ENCODE data around the gene KMT2B.

DNA sequence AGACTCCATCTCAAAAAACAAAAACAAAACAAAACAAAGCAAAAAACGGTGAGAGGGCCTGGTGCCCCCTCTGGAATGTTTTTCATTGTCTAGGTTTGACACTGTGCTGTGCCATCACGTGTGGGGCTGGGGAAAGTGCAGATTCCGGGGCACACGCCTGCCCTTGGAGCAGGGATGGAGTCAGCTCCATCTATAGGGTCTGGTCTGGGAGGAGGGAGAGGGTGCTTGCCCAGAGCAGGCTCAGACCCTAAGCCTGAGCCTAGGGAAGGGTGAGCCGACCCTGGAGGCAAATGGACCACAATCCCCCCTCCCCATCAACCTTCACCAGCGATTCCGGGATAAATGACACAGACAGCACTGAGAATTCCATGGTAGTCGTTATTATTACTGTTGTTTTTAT, 24.4 kb upstream of the KMT2B start:
- TF ChIP-seq POLR2AphosphoS5 (IDR thresholded peaks at IDR 0.05; ENCODE audit: borderline replicate concordance, low read depth, low read length), result no peak
- TF ChIP-seq EZH2 (IDR thresholded peaks at IDR 0.05), result no peak

Measured in SK-N-MC (cell line).